HG02885 (cell line): ENCODE results near the gene LBR.

Source experiments
- ATAC-seq: cut with Tn5 transposase; IDR thresholded peaks from one replicate; pipeline ENCODE4 v1.9.1; 2021; ENCODE audit warnings: mild to moderate bottlenecking; ENCODE audit not compliant: unreplicated experiment, poor library complexity

The LBR gene

GRCh38 chr1:225464851-225465792 lies 37.3 kb upstream of the LBR start:
- no peak for ATAC-seq

GRCh38 chr1:225462714-225463574 lies 35.1 kb upstream of the LBR start:
- ATAC-seq: no peak

DNA sequence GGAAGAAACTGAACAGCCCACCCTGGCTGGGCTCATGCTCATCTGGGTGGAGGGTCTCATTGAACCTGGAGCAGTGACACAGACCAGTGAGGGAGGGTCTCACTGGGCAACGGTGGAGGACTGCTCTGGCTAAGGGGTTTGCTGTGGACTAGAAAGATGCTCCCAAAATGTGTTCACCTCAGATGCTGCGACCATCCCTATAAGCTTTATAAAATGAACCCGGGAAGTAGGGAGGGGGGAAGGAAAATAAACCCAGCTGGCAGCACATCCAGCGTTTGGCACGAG lies 34.5 kb upstream of the LBR start:
- ATAC-seq: no peak

DNA sequence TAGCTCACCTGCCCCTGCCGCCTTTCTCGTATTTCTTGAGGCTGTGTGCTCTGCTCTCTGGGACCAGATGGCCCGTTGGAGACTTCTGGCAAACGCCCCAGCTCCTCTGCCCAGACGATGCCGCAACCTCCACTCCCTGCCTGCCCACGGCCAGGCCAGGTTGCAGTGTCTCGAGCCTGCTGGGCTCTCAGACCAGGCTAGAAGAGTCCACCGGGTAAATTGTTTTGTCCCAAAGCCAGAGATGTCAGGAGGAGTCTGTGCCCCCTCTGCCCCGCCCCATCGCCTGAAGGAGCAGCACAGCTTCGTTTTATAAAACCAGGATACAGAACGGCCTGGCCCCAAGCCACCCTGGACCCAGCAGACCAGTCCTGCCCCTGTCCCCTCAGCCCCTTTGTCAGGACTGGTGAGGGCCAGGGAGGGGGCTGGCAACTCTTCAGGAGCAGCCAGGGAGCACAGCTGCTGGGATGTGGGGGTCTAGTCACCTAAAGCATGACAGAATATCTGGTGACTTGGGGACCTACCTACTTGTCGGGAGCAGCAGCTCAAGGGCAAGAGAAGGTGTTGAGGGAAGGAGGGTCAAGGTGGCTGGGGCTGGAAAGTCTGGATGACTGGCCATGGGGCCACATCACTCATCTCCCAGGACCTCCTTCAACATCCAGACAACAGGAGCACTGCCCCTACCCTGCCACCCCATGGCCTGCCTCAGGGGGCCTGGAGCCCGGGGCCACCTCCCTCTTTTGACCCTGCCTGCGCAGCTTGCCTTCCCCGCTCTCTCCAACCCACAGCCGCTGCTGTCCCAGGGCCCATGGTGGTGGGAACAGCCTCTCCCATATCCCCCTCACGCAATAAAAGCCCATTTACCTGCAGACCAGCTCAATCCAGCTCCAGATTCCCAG lies 33.9 kb upstream of the LBR start:
- no peak for ATAC-seq

DNA sequence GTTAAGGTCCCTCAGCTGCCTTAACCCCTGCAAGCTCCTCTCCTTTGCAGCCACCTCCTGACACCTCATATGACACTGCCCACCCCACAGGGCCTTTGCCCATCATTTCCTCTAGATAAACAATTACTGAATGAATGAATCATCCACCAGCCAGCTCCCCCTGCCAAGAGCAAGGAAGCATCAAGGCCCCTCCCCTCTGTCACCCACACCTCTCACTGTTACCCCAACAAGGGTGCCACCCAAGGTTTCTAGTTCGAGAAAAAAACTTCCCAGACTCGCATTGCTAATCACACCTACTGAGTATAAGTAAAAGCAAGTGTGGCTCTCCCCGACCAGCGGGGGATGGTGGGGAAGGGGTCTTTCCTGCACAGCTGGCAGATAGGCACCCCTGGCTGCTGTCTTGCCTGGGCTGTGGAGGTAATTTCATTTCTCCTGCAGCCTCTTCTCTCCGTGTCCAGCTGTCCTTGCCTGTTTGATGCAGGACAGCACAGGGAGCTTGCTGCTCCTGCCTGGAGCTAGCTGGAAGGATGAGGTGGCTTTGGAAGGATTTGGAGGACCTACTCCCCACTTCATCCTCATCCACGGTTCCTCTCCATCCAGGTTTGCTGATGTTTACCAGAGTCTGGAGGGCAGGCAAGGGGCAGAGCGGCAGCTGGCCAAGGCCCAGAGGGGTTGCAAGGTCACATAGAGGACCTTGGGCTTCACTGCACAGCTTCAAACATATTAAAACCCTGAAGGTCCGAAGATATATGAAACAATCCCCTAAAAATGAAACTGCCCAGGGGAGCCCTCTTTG lies 33.1 kb upstream of the LBR start:
- ATAC-seq: no peak

DNA sequence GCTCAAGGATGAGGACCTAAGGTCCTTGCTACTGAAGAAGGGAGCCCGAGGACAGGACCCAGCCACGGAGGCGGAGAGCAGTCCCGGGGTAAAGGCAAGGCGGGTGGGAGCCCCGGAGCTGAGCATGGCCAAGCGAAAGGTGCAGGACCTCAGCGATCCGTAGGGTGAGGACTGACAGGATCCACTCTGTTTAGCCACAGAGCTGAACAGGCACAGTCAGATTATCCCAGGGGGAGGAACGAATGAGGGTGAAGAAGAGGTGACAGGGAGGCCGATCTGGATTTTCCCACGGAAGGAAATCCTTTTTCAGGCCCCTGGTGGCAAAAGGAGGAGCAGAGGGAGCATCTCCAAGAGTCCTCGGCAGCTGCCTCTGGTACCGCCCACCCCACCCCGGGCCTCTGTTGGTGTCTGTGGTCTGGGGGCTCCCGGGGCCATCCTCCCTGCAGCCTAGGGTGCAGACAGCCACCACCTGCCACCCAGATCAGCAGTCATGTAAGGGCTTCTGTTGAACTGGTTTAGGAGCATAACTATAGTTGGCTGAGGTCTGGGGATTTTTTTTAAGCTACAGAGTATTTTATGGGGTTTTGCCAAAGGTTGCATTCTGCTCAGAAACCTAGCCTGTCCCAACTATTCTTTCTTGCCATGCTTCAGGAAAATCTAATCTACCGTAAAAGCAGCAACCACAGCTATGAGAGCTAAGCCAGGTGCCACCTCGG lies 32.3 kb upstream of the LBR start:
- no peak for ATAC-seq

DNA sequence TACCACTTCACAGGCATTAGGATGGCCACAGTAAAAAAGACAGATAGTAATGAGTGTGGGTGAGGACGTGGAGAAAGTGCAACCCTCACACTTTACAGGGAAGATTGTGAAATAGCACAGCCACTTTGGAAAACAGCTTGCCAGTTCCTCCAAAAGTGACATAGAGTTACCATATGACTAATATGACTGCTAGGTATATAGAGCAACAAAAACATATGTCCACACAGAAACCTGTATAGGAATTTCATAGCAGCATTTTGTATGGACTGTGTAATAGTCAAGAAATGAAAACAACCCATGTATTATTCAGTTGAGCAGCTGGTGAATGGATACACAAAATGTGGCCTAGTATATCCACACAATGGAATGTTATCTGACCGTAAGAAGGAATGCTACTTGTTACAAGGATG lies 30.4 kb upstream of the LBR start:
- ATAC-seq: no peak

- peak; percentile 73 for ATAC-seq
These were observed 26.9 kb upstream of the LBR start for GRCh38 chr1:225454733-225455132.

DNA sequence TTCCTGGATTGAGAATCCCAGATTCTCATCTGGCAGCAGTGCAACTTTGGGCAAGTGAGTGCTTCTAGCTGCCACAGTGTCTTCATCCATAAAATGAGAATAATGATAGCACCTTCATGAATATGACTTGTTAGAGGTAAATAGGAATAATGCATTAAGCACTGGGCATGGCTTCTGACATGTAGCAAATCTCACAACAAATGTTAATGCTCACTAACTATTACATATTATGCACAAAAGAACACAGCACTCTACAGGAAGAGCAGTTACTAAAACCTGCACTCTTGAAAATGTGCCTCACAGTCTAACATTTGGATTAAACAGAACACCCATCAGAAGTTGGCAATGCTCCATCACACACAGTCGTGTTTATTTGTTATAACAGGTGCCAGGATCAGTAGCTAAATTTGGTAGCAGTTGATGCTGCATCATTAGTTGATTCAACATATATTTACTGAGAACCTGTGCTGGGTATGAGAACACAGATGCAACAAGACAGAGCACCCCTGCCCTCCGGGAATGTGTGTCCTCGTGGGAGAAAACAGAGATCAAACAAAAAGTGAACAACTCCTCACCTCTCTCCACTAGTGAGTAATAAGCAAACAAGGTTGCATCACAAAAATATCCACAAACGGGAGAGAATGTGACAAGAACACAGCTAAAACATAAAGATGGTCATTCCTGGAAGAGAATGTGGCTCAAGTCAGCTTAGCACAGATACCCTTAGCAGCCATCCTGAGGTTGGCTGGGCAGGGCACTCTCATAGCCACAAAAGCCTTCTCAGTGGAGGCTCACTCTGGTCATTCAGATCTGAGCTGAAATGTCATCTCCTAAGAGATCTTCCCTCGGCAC lies 26.2 kb upstream of the LBR start:
- peak; percentile 34 for ATAC-seq

GRCh38 chr1:225451840-225452515 lies 24.1 kb upstream of the LBR start:
- no peak for ATAC-seq

DNA sequence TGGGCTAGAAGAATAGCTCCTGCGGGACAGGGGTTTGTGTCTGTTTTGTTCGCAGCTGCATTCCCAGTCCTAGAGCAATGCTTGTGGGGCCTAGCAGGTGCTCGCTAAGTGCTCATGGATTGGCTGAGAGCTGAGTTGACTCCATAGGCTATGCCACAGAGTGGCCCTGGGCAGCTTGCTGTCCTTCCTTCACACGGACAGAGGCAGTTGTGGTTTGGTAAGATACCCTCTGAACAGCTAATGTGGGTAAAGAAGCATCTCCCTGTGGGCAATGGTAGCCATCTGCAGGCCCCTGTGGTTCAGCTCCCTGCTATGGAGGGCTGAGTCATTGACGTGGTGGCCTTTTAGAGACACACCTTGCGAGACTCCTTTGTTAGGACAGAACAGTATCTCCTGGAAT lies 23.5 kb upstream of the LBR start:
- ATAC-seq: no peak

DNA sequence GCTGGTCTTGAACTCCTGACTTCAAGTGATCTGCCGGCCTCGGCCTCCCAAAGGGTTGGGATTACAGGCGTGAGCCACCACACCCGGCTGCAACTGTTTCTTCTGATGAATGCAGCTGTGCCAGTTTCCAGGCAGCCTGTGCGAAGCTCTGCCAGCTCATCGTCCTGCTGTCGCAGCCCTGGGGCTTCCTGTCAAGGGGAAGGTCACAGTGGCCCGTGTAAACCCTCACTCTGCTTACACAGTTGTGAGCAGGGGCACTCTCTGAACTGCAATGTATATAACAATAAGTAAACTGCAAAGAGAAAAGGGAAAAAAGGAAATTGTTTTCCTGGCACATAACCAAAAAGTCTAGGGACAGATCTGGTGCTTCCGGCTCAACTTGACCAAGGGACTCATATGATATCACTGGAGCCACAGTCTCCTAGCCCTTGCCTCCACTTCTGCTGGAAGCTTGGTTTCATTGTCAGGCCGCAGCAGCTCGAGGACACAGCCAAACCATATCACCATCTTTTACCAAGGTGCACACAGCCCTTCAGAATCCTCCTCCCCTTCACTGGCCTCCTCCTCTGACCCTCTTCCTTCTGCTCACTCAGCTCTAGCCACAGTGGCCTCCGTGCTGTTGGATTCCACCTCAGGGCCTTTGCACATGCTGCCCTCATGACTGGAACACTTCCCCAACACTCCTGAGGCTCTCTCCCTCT lies 22.8 kb upstream of the LBR start:
- no peak for ATAC-seq

DNA sequence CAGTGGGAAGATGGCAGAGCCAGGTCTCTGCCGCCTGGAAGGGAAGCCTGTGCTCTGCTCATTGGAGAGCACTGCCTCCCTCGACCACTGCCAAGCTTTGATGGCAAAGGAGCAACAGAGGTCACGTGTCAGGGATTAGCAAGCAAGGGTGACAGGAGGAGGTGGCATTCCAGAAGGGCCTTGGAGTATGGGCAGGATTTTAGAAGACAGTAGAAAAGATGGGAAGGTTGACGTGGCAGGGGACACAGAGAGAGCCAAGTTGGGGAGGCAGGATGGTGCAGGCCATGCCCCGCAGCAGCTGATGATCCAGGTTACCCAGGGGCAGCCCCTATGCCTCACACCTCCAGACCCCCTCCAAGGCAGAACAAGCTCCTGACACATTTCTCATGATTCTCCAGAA lies 21.9 kb upstream of the LBR start:
- no peak for ATAC-seq

- no peak for ATAC-seq
These were observed 21.4 kb upstream of the LBR start for GRCh38 chr1:225449261-225449660.

DNA sequence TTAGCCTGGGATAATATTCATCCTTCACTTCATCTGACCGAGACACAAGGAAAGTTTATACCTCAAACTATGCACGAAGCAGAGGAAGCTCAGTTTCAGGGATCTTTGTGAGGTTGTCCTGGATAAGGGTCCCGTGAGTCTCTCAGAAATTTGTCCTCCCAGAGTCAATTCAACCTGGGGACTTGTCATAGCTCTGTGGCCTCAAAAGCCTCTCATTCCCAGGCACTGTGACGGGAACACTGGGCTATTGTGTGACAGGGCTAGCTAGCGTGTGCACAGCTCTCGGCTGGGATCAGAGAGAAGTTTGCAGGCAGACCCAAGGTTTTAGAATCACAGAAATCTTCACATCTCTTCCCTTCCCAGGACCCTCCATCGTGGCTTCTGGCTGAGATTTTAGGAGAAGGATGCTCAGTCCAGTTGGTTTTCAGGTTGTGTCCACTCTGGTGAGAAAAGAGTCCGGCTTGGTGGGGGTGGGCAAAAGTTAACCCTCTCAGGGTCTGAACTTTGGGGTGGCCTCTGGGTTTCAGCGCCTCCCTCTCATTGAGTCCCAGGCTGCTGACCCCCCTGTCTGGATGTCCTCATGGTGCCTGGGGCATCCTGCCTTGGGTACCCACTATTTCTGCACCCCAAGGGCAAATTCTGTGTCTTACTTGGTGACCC lies 20.4 kb upstream of the LBR start:
- ATAC-seq: no peak

- ATAC-seq: no peak
These were observed 19.8 kb upstream of the LBR start for GRCh38 chr1:225447650-225448089.
